ENCODE measurements around the gene GMNN.

The GMNN gene

GRCh38 chr6:24827970-24828369 lies 53.2 kb downstream of the GMNN start (continued):
- no peak for TF ChIP-seq RBAK (tag by site-specific recombination; IDR thresholded peaks at IDR 0.05)

- CTCF ChIA-PET: interaction anchor here (0.7 to 1.1 kb wide), 2 partner anchors 48 to 208 kb away, joined by 3 to 4 read pairs; no protein-coding TSS in a partner anchor
- H3K4me1 ChIP-seq (ENCODE audit: control insufficient read depth, insufficient read depth, low read length): no peaks in the 10 kb centered on the region
- no peaks in the 10 kb centered on the region for H3K9me3 ChIP-seq (ENCODE audit: control insufficient read depth, insufficient read depth, low read depth, low read length)
- no peak overlapping the region for H3K4me3 ChIP-seq (ENCODE audit: low read depth, low read length)
- TF ChIP-seq ZNF146 (tag by site-specific recombination; IDR thresholded peaks at IDR 0.05) (no peak), ZSCAN23 (tag by site-specific recombination; IDR thresholded peaks at IDR 0.05) (no peak), HIC1 (tag by site-specific recombination; IDR thresholded peaks at IDR 0.05) (no peak), PRDM6 (tag by site-specific recombination; IDR thresholded peaks at IDR 0.05) (no peak), ZBTB10 (tag by site-specific recombination; IDR thresholded peaks at IDR 0.05) (no peak), ZBTB7A (tag by site-specific recombination; IDR thresholded peaks at IDR 0.05; ENCODE audit: low read depth) (no peak), ZNF350 (tag by site-specific recombination; IDR thresholded peaks at IDR 0.05) (no peak), ZSCAN18 (tag by site-specific recombination; IDR thresholded peaks at IDR 0.05) (no peak), PRDM4 (tag by site-specific recombination; IDR thresholded peaks at IDR 0.05) (no peak), ZNF10 (tag by site-specific recombination; IDR thresholded peaks at IDR 0.05) (no peak), YY2 (tag by site-specific recombination; IDR thresholded peaks at IDR 0.05) (no peak), TCF7L2 (IDR thresholded peaks at IDR 0.05; ENCODE audit: borderline replicate concordance, low read depth, low read length) (no peak), ZNF571 (tag by site-specific recombination; IDR thresholded peaks at IDR 0.05) (no peak), HOXD13 (CRISPR knock-in tag; IDR thresholded peaks at IDR 0.05; ENCODE audit: borderline replicate concordance) (no peak), ZNF280C (tag by site-specific recombination; IDR thresholded peaks at IDR 0.05) (no peak), ZNF335 (tag by site-specific recombination; conservative IDR thresholded peaks at IDR 0.05) (no peak)
- no peak overlapping the region for H3K27ac ChIP-seq (ENCODE audit: extremely low read depth, low read depth, low read length)
- H3K36me3 ChIP-seq (ENCODE audit: control insufficient read depth in 2 of 2, insufficient read depth in 1 of 2, low read length in 2 of 2): no peaks in the 10 kb centered on the region
- POLR2A ChIA-PET: no interaction called here
These were observed 54.9 kb downstream of the GMNN start for GRCh38 chr6:24829657-24830056.
